ENCODE measurements around the gene CCDC190. TPM values are rescaled to one million over a fixed set of nuclear protein-coding genes. Genes with fewer than 3 reads are reported as not detected.

Gene CCDC190, protein sequence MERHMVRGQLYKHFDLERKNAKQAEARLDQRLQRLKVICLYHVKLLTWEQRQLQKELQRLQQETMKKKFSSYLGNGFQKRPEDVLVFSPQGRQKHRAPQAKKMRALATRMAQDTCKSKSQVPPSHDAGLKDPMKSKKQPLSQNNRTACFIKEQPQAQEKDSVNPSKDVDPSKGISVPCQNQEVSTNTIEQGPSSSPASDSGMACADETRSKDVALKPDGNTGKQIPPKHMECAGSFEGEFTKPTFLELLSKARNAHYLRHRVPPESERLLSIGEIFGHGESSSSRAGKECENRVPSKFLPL
- polyA plus RNA-seq (2013, experiment 1 of 2) = not detected
- not detected for polyA plus RNA-seq (2013, experiment 2 of 2)

DNA sequence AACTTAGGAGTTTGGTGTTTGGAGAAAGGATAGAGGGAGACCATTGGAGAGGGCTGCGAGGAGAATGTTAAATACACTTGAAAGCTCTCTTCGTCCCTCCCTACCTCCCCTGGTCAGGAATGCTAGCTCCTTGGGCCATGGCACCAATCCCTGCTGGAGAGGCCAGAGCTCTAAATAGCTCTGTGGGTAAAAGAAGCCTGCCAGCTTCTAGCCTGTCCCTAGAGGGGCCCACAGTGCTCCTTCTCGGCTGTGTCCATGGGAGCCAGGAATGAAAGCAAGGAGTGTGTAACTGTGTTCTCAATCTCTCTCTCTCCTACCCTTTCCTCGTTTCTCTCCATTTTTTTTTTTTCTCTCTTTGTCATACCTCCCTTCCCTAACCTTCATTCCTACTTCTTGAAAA, at the start of gene CCDC190:
Gene CCDC190, minus strand, starts transcription at position 75 of the 400 bp plus-strand sequence. CDS start 1,529 bp downstream, outside the sequence.
- Histone ChIP-seq H3K4me3 (ENCODE audit: low read length) (no peak within 1 kb of the TSS), H3K27me3 (ENCODE audit: insufficient read depth, low read length) (no peaks in the 10 kb centered on the region), H3K4me1 (ENCODE audit: insufficient read depth, low read length) (peaks cover 3% of the 10 kb centered on the region; the same call in 1 of the 2 replicates), H3K27ac (ENCODE audit: low read depth, low read length) (no peak within 1 kb of the TSS), H3K36me3 (ENCODE audit: insufficient read depth, low read length) (no peaks in the 10 kb centered on the region), H3K9ac (ENCODE audit: low read depth, low read length) (no peak within 1 kb of the TSS), H3K9me3 (ENCODE audit: insufficient read depth, low read depth, low read length) (no peaks in the 10 kb centered on the region)
- WGBS = 89% methylated on average over 4 of the region's 4 CpGs

DNA sequence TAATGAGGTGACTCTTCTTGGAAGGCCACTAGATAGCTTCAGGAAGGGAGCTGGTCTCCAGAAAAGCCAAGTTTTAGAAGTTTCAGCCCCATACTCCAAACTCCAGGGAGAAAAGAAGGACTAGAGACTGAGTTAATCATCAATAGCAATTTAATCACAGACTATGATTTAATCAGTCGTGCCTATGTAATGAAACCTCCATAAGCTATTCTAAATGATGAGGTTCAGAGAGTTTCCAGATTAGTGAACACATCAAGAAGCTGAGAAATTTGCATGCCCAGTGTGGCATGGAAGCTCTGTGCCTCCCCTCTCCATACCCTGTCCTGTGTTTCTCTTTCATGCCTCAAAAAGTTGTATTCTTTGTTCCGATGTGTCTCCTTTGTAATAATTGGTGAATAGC, 49.2 kb upstream of the CCDC190 start:
- 94% methylated on average over 2 of the region's 2 CpGs for WGBS
- H3K9me3 ChIP-seq (ENCODE audit: insufficient read depth, low read depth, low read length) = peaks cover 10% of the 10 kb centered on the region; the same call in 1 of the 2 replicates

DNA sequence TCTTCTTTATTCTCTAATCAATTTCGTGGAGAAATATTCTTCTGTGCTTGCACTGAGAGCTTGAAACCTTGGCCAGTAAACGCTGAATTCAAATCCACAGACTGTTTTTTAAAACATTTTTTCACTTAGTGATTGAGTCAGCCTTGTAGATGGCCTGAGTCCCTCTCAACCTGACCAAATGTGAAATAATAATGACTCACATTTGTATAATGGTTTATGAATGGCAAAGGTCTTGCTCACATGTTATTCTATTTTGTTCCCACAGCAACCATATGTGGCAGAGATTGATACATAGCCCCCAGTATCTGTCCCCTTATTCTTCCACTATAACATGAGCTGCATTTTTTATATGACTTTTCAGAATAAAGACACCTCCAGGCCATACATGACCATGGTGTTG, 47.8 kb upstream of the CCDC190 start:
- Histone ChIP-seq H3K27ac (ENCODE audit: low read depth, low read length) (no peak overlapping the region), H3K9me3 (ENCODE audit: insufficient read depth, low read depth, low read length) (peaks cover 10% of the 10 kb centered on the region; the same call in 1 of the 2 replicates), H3K4me3 (ENCODE audit: low read length) (no peak overlapping the region), H3K9ac (ENCODE audit: low read depth, low read length) (no peak overlapping the region), H3K4me1 (ENCODE audit: insufficient read depth, low read length) (no peaks in the 10 kb centered on the region), H3K27me3 (ENCODE audit: insufficient read depth, low read length) (no peaks in the 10 kb centered on the region), H3K36me3 (ENCODE audit: insufficient read depth, low read length) (no peaks in the 10 kb centered on the region)
- WGBS = 78% methylated on average over 2 of the region's 2 CpGs

More for the DNA sequence above, 49.2 kb upstream of the CCDC190 start:
- Histone ChIP-seq H3K4me3 (ENCODE audit: low read length) (no peak overlapping the region), H3K27me3 (ENCODE audit: insufficient read depth, low read length) (no peaks in the 10 kb centered on the region), H3K27ac (ENCODE audit: low read depth, low read length) (no peak overlapping the region), H3K9ac (ENCODE audit: low read depth, low read length) (no peak overlapping the region), H3K4me1 (ENCODE audit: insufficient read depth, low read length) (no peaks in the 10 kb centered on the region), H3K36me3 (ENCODE audit: insufficient read depth, low read length) (no peaks in the 10 kb centered on the region)

DNA sequence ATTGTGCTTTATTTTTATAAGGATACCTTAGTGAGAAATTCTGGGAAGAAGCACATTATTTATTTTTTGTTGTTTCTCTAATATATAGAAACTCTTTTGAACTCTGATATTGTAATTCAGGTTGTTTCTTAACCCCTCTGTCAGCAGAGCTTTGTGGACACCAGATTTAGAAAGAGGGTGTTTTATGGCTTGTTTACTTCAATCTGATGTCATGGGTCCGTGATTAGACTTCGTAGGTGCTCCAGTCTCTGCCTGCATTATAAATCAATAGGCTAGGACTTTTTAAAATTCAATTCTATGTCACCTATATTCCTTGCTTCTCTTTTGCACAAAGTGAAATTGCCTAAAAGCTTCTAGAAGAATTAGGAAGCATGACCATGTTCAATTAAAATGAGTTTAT, 47.3 kb upstream of the CCDC190 start:
- no peaks in the 10 kb centered on the region for H3K4me1 ChIP-seq (ENCODE audit: insufficient read depth, low read length)
- H3K36me3 ChIP-seq (ENCODE audit: insufficient read depth, low read length) = no peaks in the 10 kb centered on the region
- no peaks in the 10 kb centered on the region for H3K27me3 ChIP-seq (ENCODE audit: insufficient read depth, low read length)
- no peak overlapping the region for H3K27ac ChIP-seq (ENCODE audit: low read depth, low read length)
- H3K4me3 ChIP-seq (ENCODE audit: low read length) = no peak overlapping the region
- 94% methylated on average over 2 of the region's 2 CpGs for WGBS
- H3K9ac ChIP-seq (ENCODE audit: low read depth, low read length) = no peak overlapping the region
- peaks cover 10% of the 10 kb centered on the region; the same call in 1 of the 2 replicates for H3K9me3 ChIP-seq (ENCODE audit: insufficient read depth, low read depth, low read length)

DNA sequence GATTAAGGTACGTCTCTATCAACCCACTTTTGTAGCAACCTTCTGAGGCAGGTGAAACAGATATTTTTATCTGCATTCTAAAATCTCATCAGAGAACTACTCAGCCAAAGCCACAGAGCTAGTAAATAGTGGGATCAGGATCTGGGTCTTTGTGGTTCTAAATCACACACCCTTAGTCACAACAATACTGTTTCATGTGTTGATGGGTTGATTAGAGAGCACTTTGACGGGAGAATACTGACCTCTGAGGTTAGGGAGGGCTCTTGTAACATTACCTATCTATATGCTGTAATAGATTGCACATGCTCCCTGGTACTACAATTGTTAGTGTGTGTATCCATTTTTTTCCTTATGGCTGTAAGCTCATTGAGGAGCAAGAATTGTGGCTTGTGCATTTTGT, 45.5 kb upstream of the CCDC190 start:
- Histone ChIP-seq H3K9ac (ENCODE audit: low read depth, low read length) (no peak overlapping the region), H3K4me3 (ENCODE audit: low read length) (no peak overlapping the region), H3K36me3 (ENCODE audit: insufficient read depth, low read length) (no peaks in the 10 kb centered on the region), H3K9me3 (ENCODE audit: insufficient read depth, low read depth, low read length) (no peaks in the 10 kb centered on the region; the same call in 1 of the 2 replicates), H3K27me3 (ENCODE audit: insufficient read depth, low read length) (no peaks in the 10 kb centered on the region), H3K27ac (ENCODE audit: low read depth, low read length) (no peak overlapping the region), H3K4me1 (ENCODE audit: insufficient read depth, low read length) (no peaks in the 10 kb centered on the region)
- 88% methylated on average over 1 of the region's 2 CpGs for WGBS

DNA sequence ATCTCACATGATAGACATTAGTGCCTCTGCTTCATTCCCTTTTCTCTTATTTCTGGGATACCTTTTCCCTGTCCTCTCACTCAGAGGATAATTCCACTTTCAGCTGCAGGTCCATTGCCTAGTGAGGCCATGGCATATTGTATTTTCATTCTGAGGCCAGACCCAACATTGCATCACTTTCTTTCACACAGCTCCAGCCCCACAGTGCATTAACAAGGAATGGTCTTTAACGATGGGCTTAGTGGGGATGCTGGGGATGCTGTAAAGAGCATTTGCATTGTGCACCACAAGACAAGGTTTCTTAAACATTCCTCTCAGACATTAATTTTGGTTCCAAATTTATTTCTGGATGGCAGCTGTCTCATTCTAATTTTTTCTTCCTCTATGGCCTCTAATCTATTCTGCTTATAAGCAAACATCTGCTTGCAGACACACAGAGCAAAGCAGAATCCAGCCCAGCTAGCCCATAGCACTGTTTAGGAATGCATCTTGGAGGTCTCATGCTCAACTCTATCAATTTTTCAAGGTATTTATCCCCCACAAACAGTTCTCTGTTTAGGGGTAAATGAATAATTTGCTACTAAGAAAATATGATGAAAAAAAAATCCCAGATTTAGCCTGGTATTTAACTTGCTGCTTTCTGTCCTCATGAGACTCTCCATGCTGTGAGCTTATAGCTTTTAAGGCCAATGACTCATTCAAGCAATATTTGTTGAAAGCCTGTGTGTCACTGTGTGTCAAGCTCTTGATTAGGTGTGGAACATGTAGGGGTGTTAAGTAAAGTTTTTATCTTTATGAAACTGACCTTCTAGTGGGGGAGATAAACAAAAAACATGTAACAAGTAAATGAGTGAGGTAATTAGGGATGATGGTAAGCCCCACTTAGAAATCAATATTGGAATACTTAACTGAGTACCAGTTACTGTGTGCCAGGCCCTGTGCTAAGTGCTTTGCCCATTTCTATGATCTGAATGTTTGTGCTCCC, 44.5 kb upstream of the CCDC190 start:
- no peaks in the 10 kb centered on the region for H3K27me3 ChIP-seq (ENCODE audit: insufficient read depth, low read length)
- no peak overlapping the region for H3K4me3 ChIP-seq (ENCODE audit: low read length)
- H3K4me1 ChIP-seq (ENCODE audit: insufficient read depth, low read length) = no peaks in the 10 kb centered on the region
- no peak overlapping the region for H3K27ac ChIP-seq (ENCODE audit: low read depth, low read length)
- H3K9ac ChIP-seq (ENCODE audit: low read depth, low read length) = no peak overlapping the region
- WGBS = no CpG with 5 or more reads among the region's 1 CpG
- H3K36me3 ChIP-seq (ENCODE audit: insufficient read depth, low read length) = no peaks in the 10 kb centered on the region
- H3K9me3 ChIP-seq (ENCODE audit: insufficient read depth, low read depth, low read length) = no peaks in the 10 kb centered on the region

DNA sequence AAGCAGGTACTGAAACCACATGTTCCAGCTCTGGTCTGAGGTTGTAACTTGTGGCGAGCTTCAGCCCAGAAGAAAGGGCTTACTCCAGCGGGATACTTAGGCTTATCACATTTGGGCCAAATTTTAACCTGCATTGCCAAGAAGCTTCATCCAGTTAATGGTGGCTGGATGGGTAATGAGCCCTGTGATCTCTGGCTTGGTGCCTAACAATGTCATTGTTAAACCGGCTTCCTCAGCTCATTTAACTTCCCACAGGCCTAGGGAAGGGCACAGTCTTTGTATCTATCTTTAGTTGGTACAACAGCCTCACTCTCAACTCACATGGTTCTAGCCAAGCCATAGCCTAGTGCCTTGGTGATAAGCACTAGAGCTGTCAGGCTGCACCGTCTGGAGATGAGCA, 43.6 kb upstream of the CCDC190 start:
- 92% methylated on average over 4 of the region's 4 CpGs for WGBS
- no peaks in the 10 kb centered on the region for H3K27me3 ChIP-seq (ENCODE audit: insufficient read depth, low read length)
- H3K4me3 ChIP-seq (ENCODE audit: low read length) = no peak overlapping the region
- no peaks in the 10 kb centered on the region for H3K4me1 ChIP-seq (ENCODE audit: insufficient read depth, low read length)
- no peak overlapping the region for H3K27ac ChIP-seq (ENCODE audit: low read depth, low read length)
- H3K36me3 ChIP-seq (ENCODE audit: insufficient read depth, low read length) = no peaks in the 10 kb centered on the region
- H3K9ac ChIP-seq (ENCODE audit: low read depth, low read length) = no peak overlapping the region
- no peaks in the 10 kb centered on the region for H3K9me3 ChIP-seq (ENCODE audit: insufficient read depth, low read depth, low read length)

DNA sequence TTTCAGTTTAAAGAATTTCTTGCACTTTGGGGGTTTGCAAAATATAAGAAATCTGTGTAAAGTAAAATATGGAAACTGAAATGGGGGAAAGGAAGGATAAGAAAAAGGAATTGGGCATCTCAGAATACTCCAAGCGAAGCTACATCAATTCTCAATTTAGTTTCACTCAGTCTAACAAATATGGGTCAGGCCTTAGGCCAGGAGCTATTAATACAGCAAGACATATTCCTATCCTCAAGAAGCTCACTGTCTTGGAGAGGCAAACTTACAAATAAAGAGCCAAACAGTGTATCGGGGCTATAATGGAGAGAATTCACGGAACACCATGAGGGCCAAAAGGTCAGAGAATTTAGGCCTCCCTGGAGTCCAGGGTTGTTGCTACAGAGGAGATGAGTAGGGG, 43.0 kb upstream of the CCDC190 start:
- no peaks in the 10 kb centered on the region for H3K4me1 ChIP-seq (ENCODE audit: insufficient read depth, low read length)
- WGBS = 95% methylated on average over 3 of the region's 3 CpGs
- H3K9ac ChIP-seq (ENCODE audit: low read depth, low read length) = no peak overlapping the region
- no peaks in the 10 kb centered on the region for H3K36me3 ChIP-seq (ENCODE audit: insufficient read depth, low read length)
- H3K27me3 ChIP-seq (ENCODE audit: insufficient read depth, low read length) = no peaks in the 10 kb centered on the region
- no peak overlapping the region for H3K4me3 ChIP-seq (ENCODE audit: low read length)
- H3K27ac ChIP-seq (ENCODE audit: low read depth, low read length) = no peak overlapping the region
- no peaks in the 10 kb centered on the region for H3K9me3 ChIP-seq (ENCODE audit: insufficient read depth, low read depth, low read length)

DNA sequence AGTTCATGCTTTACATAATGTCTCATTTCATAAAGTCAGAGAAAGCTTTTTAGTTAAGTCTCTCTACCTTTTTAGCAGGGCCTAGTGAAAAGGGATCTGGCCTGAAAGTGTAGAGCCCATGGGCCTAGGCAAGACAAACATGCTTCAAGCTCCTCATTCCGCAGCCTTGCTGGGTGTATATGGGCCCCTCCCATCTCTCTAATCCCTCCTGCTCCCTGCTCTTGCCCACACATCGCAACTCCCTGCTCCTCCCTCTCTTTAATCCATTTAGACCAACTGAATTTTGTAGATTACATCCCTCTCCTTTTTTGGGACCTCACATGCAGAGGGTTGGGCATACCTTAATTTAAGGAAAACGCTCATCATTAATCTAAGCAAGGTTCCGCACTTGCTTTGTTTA, 42.3 kb upstream of the CCDC190 start:
- no peak overlapping the region for H3K4me3 ChIP-seq (ENCODE audit: low read length)
- H3K27me3 ChIP-seq (ENCODE audit: insufficient read depth, low read length) = no peaks in the 10 kb centered on the region
- no peaks in the 10 kb centered on the region for H3K9me3 ChIP-seq (ENCODE audit: insufficient read depth, low read depth, low read length)
- H3K27ac ChIP-seq (ENCODE audit: low read depth, low read length) = no peak overlapping the region
- H3K4me1 ChIP-seq (ENCODE audit: insufficient read depth, low read length) = no peaks in the 10 kb centered on the region
- WGBS = 87% methylated on average over 4 of the region's 4 CpGs
- H3K9ac ChIP-seq (ENCODE audit: low read depth, low read length) = no peak overlapping the region
- H3K36me3 ChIP-seq (ENCODE audit: insufficient read depth, low read length) = no peaks in the 10 kb centered on the region

DNA sequence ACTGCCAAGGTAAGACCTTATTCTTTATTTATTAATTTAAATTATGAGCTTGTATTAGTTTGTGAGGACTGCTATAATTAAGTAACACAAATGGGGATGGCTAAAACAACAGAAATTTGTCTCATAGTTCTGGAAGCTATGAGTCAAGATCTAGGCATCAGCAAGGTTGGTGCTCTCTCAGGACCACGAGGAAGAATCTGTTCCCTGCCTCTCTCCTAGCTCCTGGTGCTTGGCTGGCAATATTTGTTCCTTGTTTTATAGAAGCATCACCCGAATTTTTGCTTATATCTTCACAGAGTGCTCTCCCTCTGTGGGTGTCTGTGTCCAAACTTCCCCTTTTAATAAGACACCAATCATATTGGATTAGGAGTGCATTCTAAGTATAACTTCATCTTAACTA, 41.4 kb upstream of the CCDC190 start:
- no peak overlapping the region for H3K27ac ChIP-seq (ENCODE audit: low read depth, low read length)

DNA sequence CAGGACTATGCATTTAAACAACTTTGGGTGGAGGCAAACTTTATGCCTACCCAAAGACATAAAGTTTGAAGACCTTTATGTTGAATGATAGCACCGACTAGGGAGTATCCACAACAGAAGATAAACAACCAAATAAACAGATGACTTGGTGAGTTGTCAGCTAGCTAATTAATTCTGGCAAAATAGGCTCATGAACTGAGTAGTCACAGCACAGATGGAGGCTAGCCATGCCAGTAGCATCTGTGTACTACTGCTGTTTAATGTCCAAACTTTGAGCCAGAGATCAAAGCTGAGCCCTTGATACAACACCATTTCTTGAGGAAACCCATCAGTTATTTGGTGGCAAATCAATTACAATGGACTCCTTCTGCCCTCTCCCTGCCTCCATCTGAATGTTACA, 40.3 kb upstream of the CCDC190 start:
- H3K27ac ChIP-seq (ENCODE audit: low read depth, low read length) = no peak overlapping the region
- no peaks in the 10 kb centered on the region for H3K4me1 ChIP-seq (ENCODE audit: insufficient read depth, low read length)
- H3K9ac ChIP-seq (ENCODE audit: low read depth, low read length) = no peak overlapping the region
- H3K36me3 ChIP-seq (ENCODE audit: insufficient read depth, low read length) = no peaks in the 10 kb centered on the region
- H3K9me3 ChIP-seq (ENCODE audit: insufficient read depth, low read depth, low read length) = no peaks in the 10 kb centered on the region
- no peak overlapping the region for H3K4me3 ChIP-seq (ENCODE audit: low read length)
- WGBS = 88% methylated on average over 1 of the region's 1 CpG
- no peaks in the 10 kb centered on the region for H3K27me3 ChIP-seq (ENCODE audit: insufficient read depth, low read length)

More for the DNA sequence above, 41.4 kb upstream of the CCDC190 start:
- Histone ChIP-seq H3K4me3 (ENCODE audit: low read length) (no peak overlapping the region), H3K27me3 (ENCODE audit: insufficient read depth, low read length) (no peaks in the 10 kb centered on the region), H3K9me3 (ENCODE audit: insufficient read depth, low read depth, low read length) (no peaks in the 10 kb centered on the region), H3K4me1 (ENCODE audit: insufficient read depth, low read length) (no peaks in the 10 kb centered on the region), H3K36me3 (ENCODE audit: insufficient read depth, low read length) (no peaks in the 10 kb centered on the region), H3K9ac (ENCODE audit: low read depth, low read length) (no peak overlapping the region)
- whole genome bisulfite sequencing = 82% methylated on average over 2 of the region's 2 CpGs
